Measurements from ENCODE around the gene VMO1.

Gene VMO1

DNA sequence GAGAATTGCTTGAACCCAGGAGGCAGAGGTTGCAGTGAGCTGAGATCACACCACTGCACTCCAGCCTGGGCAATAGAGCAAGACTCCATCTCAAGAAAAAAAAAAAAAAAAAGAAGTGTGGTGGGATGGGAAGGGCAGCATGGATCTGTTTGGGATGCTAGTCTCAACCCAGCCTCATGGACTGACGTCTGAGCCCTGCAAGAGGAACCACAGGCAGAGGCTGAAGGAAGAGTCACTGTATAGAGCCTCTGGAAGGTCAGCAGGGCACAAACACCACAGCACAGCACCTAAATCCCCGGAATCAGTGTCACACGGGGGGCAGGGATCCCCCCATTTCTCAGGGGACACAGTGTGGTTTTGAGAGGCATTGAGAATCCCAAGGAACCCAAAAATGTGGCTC lies 35.6 kb downstream of the VMO1 start:
- TF ChIP-seq, protein P1, sequence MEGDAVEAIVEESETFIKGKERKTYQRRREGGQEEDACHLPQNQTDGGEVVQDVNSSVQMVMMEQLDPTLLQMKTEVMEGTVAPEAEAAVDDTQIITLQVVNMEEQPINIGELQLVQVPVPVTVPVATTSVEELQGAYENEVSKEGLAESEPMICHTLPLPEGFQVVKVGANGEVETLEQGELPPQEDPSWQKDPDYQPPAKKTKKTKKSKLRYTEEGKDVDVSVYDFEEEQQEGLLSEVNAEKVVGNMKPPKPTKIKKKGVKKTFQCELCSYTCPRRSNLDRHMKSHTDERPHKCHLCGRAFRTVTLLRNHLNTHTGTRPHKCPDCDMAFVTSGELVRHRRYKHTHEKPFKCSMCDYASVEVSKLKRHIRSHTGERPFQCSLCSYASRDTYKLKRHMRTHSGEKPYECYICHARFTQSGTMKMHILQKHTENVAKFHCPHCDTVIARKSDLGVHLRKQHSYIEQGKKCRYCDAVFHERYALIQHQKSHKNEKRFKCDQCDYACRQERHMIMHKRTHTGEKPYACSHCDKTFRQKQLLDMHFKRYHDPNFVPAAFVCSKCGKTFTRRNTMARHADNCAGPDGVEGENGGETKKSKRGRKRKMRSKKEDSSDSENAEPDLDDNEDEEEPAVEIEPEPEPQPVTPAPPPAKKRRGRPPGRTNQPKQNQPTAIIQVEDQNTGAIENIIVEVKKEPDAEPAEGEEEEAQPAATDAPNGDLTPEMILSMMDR (IDR thresholded peaks at IDR 0.05; ENCODE audit: insufficient read depth, low read length, poor library complexity, severe bottlenecking): no peak
- no peak for DNase-seq (ENCODE audit: extremely low read depth, insufficient read length)
- Histone ChIP-seq H3K36me3 (ENCODE audit: control insufficient read depth, insufficient read depth, low read length) (no peaks in the 10 kb centered on the region), H3K27me3 (replicated peaks; ENCODE audit: control insufficient read depth, insufficient read depth, low read length) (peaks cover 1% of the 10 kb centered on the region), H3K4me3 (replicated peaks; ENCODE audit: low read depth, low read length) (no peak overlapping the region)

GRCh38 chr17:4748686-4749085 lies 37.5 kb downstream of the VMO1 start:
- no peaks in the 10 kb centered on the region; the same call in 1 of the 2 replicates for H3K27me3 ChIP-seq (replicated peaks; ENCODE audit: control insufficient read depth, insufficient read depth, low read length)
- no peak for DNase-seq (ENCODE audit: extremely low read depth, insufficient read length)
- no peaks in the 10 kb centered on the region for H3K36me3 ChIP-seq (ENCODE audit: control insufficient read depth, insufficient read depth, low read length)
- no peak overlapping the region for H3K4me3 ChIP-seq (replicated peaks; ENCODE audit: low read depth, low read length)
- TF ChIP-seq, protein P1 (IDR thresholded peaks at IDR 0.05; ENCODE audit: insufficient read depth, low read length, poor library complexity, severe bottlenecking): no peak

GRCh38 chr17:4747847-4748246 lies 38.3 kb downstream of the VMO1 start:
- Histone ChIP-seq H3K4me3 (replicated peaks; ENCODE audit: low read depth, low read length) (no peak overlapping the region), H3K36me3 (ENCODE audit: control insufficient read depth, insufficient read depth, low read length) (no peaks in the 10 kb centered on the region), H3K27me3 (replicated peaks; ENCODE audit: control insufficient read depth, insufficient read depth, low read length) (no peaks in the 10 kb centered on the region; the same call in 1 of the 2 replicates)
- TF ChIP-seq, protein P1 (IDR thresholded peaks at IDR 0.05; ENCODE audit: insufficient read depth, low read length, poor library complexity, severe bottlenecking): no peak
- peak; percentile 37 for DNase-seq (ENCODE audit: extremely low read depth, insufficient read length)

DNA sequence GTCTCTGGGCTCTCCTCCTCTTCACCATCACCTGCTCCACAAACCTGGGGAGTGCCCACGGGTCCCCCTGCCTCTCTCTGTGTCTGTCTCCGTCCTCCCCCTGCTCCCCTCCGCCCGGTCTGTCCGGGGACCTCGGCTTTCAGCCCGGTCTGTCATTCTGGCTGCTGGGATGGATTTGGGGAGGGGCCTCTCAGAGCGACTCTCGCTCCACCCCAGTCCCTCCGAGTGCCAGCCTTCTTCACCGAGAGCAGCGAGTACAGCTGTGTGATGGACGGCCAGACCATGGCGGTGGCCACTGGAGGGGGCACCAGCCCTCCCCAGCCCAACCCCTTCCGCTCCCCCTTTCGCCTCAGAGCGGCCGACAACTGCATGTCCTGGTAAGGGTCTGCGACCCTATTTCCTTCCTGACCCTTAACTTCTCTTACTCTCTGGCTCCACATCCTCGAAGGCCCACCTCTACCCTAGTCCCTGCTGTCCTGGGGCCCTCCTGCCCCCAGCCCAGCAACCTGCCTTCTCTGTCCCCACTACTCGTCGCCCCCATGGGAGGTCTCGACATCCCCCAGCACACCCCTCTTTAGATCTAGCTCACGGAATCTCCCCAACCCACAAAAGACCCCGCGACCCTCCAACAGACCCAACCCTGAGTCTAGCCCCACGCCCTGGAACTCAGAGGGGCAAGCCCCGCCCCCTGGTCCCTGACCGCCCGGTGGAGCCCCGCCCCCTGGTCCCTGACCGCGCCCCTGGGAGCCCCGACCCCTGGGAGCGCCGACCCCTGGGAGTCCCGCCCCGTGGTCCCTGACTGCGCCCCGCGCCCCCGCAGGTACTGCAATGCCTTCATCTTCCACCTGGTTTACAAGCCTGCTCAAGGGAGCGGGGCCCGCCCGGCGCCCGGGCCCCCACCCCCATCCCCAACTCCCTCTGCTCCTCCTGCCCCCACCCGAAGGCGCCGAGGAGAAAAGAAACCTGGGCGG lies 40.9 kb downstream of the VMO1 start:
- no peaks in the 10 kb centered on the region for H3K27me3 ChIP-seq (replicated peaks; ENCODE audit: control insufficient read depth, insufficient read depth, low read length)
- TF ChIP-seq, protein P1 (IDR thresholded peaks at IDR 0.05; ENCODE audit: insufficient read depth, low read length, poor library complexity, severe bottlenecking): no peak
- no peaks in the 10 kb centered on the region for H3K36me3 ChIP-seq (ENCODE audit: control insufficient read depth, insufficient read depth, low read length)
- H3K4me3 ChIP-seq (replicated peaks; ENCODE audit: low read depth, low read length): no peak overlapping the region
- DNase-seq (ENCODE audit: extremely low read depth, insufficient read length): no peak

DNA sequence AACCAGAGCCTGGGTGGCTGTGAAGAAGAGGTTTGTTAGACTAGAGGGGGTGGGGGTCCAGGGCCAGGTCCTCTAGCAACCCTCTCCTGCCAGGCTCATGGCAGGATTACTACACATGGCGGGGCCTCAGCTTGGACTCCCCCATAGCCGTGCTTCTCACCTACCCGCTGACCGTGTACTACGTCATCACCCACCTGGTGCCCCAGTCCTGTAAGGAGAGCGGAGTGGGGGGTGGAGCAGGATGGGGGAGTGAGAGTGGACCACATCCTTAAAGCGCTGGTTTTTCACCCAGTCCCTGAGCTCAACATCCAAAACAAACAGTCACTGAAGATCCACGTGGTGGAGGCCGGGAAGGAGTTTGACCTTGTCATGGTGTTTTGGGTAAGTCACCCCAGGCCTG lies 42.3 kb downstream of the VMO1 start:
- DNase-seq (ENCODE audit: extremely low read depth, insufficient read length): no peak
- Histone ChIP-seq H3K4me3 (replicated peaks; ENCODE audit: low read depth, low read length) (no peak overlapping the region), H3K36me3 (ENCODE audit: control insufficient read depth, insufficient read depth, low read length) (no peaks in the 10 kb centered on the region), H3K27me3 (replicated peaks; ENCODE audit: control insufficient read depth, insufficient read depth, low read length) (no peaks in the 10 kb centered on the region; the same call in 1 of the 2 replicates)
- TF ChIP-seq, protein P1 (IDR thresholded peaks at IDR 0.05; ENCODE audit: insufficient read depth, low read length, poor library complexity, severe bottlenecking): no peak

All from GM06990 (cell line).